Neural cell (in vitro differentiated cells): ENCODE results near the gene SENP8.

Experiments used
- CTCF ChIP-seq: fragments of 450-650 bp; IDR thresholded peaks from 2 replicates; pipeline ENCODE4 v1.5.1; 2014; ENCODE audit warnings: antibody characterized with exemption, mild to moderate bottlenecking, moderate library complexity; ENCODE audit not compliant: poor library complexity, severe bottlenecking
- MXI1 ChIP-seq: fragments of 450-650 bp; conservative IDR thresholded peaks from 2 replicates; pipeline ENCODE4 v1.6.1; 2014; ENCODE audit warnings: antibody characterized with exemption, mild to moderate bottlenecking; ENCODE audit not compliant: poor library complexity, severe bottlenecking

- TF ChIP-seq MXI1 (no peak), CTCF (no peak)
Measured at GRCh38 chr15:72112116-72112515, 6.1 kb upstream of the SENP8 start.
